Liver (tissue), 9 donors: ENCODE results near the gene P2RY12. TPM values are rescaled to one million over a fixed set of nuclear protein-coding genes. Genes with fewer than 3 reads are reported as not detected.

ENCODE experiments used
- DNase-seq: peaks from one replicate; pipeline ENCODE4 v3.0.0-alpha.2; 2017; ENCODE audit warnings: low spot score
- H3K27ac ChIP-seq, 2 donors: one replicate each; pipeline ENCODE4 v1.7.0; 2013; ENCODE audit warnings: inconsistent platforms in 2 of 2, low read length in 2 of 2, control low read depth in 1 of 2, low read depth in 1 of 2, mild to moderate bottlenecking in 1 of 2
- H3K27me3 ChIP-seq, 4 donors: one replicate each; pipeline versions ENCODE4 v1.6.1 to v1.7.0; 2013; ENCODE audit warnings: low read length in 3 of 4, inconsistent platforms in 1 of 4, mild to moderate bottlenecking in 1 of 4, moderate library complexity in 1 of 4; ENCODE audit not compliant: control insufficient read depth in 4 of 4, insufficient read depth in 4 of 4
- H3K36me3 ChIP-seq, 4 donors: one replicate each; pipeline versions ENCODE4 v1.6.1 to v1.7.0; 2013; ENCODE audit warnings: low read length in 3 of 4, mild to moderate bottlenecking in 3 of 4, low read depth in 1 of 4, moderate library complexity in 1 of 4; ENCODE audit not compliant: control insufficient read depth in 4 of 4, insufficient read depth in 3 of 4
- H3K4me1 ChIP-seq, 4 donors: one replicate each; pipeline versions ENCODE4 v1.6.1 to v1.7.0; 2013; ENCODE audit warnings: low read length in 3 of 4, mild to moderate bottlenecking in 3 of 4, moderate library complexity in 1 of 4; ENCODE audit not compliant: control insufficient read depth in 4 of 4, insufficient read depth in 4 of 4
- H3K4me3 ChIP-seq, 3 donors: one replicate each; pipeline versions ENCODE4 v1.6.1 to v1.7.0; 2013; ENCODE audit warnings: low read length in 3 of 3, control low read depth in 1 of 3, low read depth in 1 of 3, mild to moderate bottlenecking in 1 of 3
- H3K9ac ChIP-seq, 2 donors: one replicate each; pipeline ENCODE4 v1.7.0; 2013; ENCODE audit warnings: low read length in 2 of 2, mild to moderate bottlenecking in 2 of 2, moderate library complexity in 2 of 2, control low read depth in 1 of 2, low read depth in 1 of 2
- H3K9me3 ChIP-seq, 4 donors: one replicate each; pipeline versions ENCODE4 v1.6.1 to v1.7.0; 2013; ENCODE audit warnings: low read length in 3 of 4; ENCODE audit not compliant: control insufficient read depth in 4 of 4
- EGR1 ChIP-seq, 2 donors: IDR thresholded peaks; 2 replicates each; pipeline ENCODE4 v1.6.1; 2016 to 2018; ENCODE audit warnings: antibody characterized with exemption in 2 of 2, low read depth in 2 of 2
- FOXA1 ChIP-seq: IDR thresholded peaks from 2 replicates; pipeline ENCODE4 v1.6.1; 2016; ENCODE audit warnings: antibody characterized with exemption
- FOXA2 ChIP-seq: IDR thresholded peaks from 2 replicates; pipeline ENCODE4 v1.6.1; 2016; ENCODE audit warnings: antibody characterized with exemption
- GABPA ChIP-seq, 2 donors: IDR thresholded peaks in 1 of 2; conservative IDR thresholded peaks in 1 of 2; 2 replicates each; pipeline ENCODE4 v1.6.1; 2016; ENCODE audit warnings: antibody characterized with exemption in 2 of 2, mild to moderate bottlenecking in 1 of 2, moderate library complexity in 1 of 2
- HNF4A ChIP-seq, 2 donors: conservative IDR thresholded peaks; 2 replicates each; pipeline ENCODE4 v1.6.1; 2016; ENCODE audit warnings: antibody characterized with exemption in 2 of 2, mild to moderate bottlenecking in 2 of 2
- HNF4G ChIP-seq: IDR thresholded peaks from 2 replicates; pipeline ENCODE4 v1.6.1; 2016; ENCODE audit warnings: antibody characterized with exemption
- JUND ChIP-seq, 2 donors: IDR thresholded peaks; 2 replicates each; pipeline ENCODE4 v1.6.1; 2016; ENCODE audit warnings: antibody characterized with exemption in 2 of 2
- NR2F2 ChIP-seq: IDR thresholded peaks from 2 replicates; pipeline ENCODE4 v1.6.1; 2016; ENCODE audit warnings: antibody characterized with exemption
- RAD21 ChIP-seq, 2 donors: IDR thresholded peaks; 2 replicates each; pipeline ENCODE4 v1.6.1; 2016; ENCODE audit warnings: antibody characterized with exemption in 2 of 2, mild to moderate bottlenecking in 2 of 2
- RXRA ChIP-seq, 2 donors: IDR thresholded peaks; 2 replicates each; pipeline ENCODE4 v1.6.1; 2017 to 2018; ENCODE audit warnings: antibody characterized with exemption in 2 of 2, mild to moderate bottlenecking in 1 of 2
- SP1 ChIP-seq: IDR thresholded peaks from 2 replicates; pipeline ENCODE4 v1.6.1; 2018; ENCODE audit warnings: antibody characterized with exemption, mild to moderate bottlenecking
- WGBS: extraction: QIAGEN DNeasy Blood & Tissue Kit; methylation state at CpG from one replicate; pipeline ENCODE4 v1.1.7; 2013; 5-methylcytosine and 5-hydroxymethylcytosine counted together
- polyA plus RNA-seq, 2 donors: library from polyadenylated mRNA; stranded (reverse) in 1 of 2; unstranded in 1 of 2; fragments of 200-250 nt in 1 of 2; fragments of >200 nt in 1 of 2; fragmentation: Nextera tagmentation in 1 of 2; extraction: Ambion mirVana in 1 of 2; gene quantifications; one replicate each; pipeline versions ENCODE4 v1.2.1 to v1.2.3, GENCODE V29; 2013 to 2015
- total RNA-seq, 2 donors: library from RNA; depleted of rRNA; stranded (reverse); fragments of >200 nt; gene quantifications; one replicate each; pipeline ENCODE4 v1.2.3, GENCODE V29; 2014
- TF ChIP-seq, protein P1 (sequence below): IDR thresholded peaks from 2 replicates; pipeline ENCODE4 v1.6.1; 2016; ENCODE audit warnings: antibody characterized with exemption
- TF ChIP-seq, protein P2 (sequence below): IDR thresholded peaks from 2 replicates; pipeline ENCODE4 v1.6.1; 2016; ENCODE audit warnings: antibody characterized with exemption
- TF ChIP-seq, protein P3 (sequence below): IDR thresholded peaks from 2 replicates; pipeline ENCODE4 v1.6.1; 2016; ENCODE audit warnings: antibody characterized with exemption, mild to moderate bottlenecking
- TF ChIP-seq, protein P4 (sequence below): fragments of 150-350 bp; IDR thresholded peaks from 2 replicates; pipeline ENCODE4 v1.5.1; 2017; ENCODE audit warnings: improper control_type of control experiment, low read depth, low read length; ENCODE audit not compliant: missing input control
- donor health status: healthy.
- donor health status: healthy.
- donor health status: healthy.
- donor health status: healthy.
- donor health status: healthy.

The P2RY12 gene
- total RNA-seq (1 to 10 TPM; 1.3 to 2.8 TPM), polyA plus RNA-seq (1 to 10 TPM in 1 of 2 donors, under 1 TPM in 1; 0.43 to 2.0 TPM)

DNA sequence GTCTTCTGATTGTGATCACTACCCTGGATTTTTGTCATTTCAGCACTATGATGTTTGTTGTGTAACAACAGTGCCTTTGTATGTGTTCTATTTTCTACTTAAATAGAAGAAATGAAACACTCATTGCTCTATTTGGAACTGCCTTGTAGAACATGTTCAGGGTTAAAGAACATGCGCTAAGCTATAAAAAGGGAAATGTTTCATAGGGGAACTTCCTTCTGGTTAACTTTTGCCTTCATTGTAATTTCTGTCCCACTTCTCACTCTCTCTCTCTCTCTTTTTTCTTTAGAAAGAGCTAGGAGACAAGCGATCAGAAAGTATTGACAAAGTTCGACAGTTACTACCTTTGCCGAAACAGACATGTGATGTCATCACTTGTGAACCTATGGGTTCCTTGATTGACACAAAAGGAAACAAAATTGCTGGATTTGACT lies at the start of gene P2RY12:
Gene P2RY12, minus strand, starts transcription at position 13 of the 434 bp plus-strand sequence. CDS start 45,908 bp downstream, outside the sequence.
- H3K36me3 ChIP-seq: no peaks in the 10 kb centered on the region
- 89% methylated on average over 4 of the region's 4 CpGs for WGBS
- DNase-seq: no peak
- H3K9ac ChIP-seq: no peak within 1 kb of the TSS
- peak within 1 kb of the TSS in 1 of 3 donors; percentile 30 for H3K4me3 ChIP-seq
- no peaks in the 10 kb centered on the region for H3K9me3 ChIP-seq
- no peak within 1 kb of the TSS for H3K27ac ChIP-seq
- no peak for TF ChIP-seq JUND (IDR thresholded peaks at IDR 0.05)
- no peak for TF ChIP-seq NR2F2
- TF ChIP-seq, protein P1, sequence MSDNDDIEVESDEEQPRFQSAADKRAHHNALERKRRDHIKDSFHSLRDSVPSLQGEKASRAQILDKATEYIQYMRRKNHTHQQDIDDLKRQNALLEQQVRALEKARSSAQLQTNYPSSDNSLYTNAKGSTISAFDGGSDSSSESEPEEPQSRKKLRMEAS: peak; percentile 25
- TF ChIP-seq, protein P2, sequence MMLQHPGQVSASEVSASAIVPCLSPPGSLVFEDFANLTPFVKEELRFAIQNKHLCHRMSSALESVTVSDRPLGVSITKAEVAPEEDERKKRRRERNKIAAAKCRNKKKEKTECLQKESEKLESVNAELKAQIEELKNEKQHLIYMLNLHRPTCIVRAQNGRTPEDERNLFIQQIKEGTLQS: no peak
- no peak for TF ChIP-seq FOXA2
- no peak for TF ChIP-seq FOXA1
- TF ChIP-seq HNF4G: no peak
- no peak for TF ChIP-seq GABPA (IDR thresholded peaks at IDR 0.05 in 1 of 2, conservative IDR thresholded peaks at IDR 0.05 in 1 of 2)
- no peak for TF ChIP-seq HNF4A (conservative IDR thresholded peaks at IDR 0.05)
- TF ChIP-seq, protein P3, sequence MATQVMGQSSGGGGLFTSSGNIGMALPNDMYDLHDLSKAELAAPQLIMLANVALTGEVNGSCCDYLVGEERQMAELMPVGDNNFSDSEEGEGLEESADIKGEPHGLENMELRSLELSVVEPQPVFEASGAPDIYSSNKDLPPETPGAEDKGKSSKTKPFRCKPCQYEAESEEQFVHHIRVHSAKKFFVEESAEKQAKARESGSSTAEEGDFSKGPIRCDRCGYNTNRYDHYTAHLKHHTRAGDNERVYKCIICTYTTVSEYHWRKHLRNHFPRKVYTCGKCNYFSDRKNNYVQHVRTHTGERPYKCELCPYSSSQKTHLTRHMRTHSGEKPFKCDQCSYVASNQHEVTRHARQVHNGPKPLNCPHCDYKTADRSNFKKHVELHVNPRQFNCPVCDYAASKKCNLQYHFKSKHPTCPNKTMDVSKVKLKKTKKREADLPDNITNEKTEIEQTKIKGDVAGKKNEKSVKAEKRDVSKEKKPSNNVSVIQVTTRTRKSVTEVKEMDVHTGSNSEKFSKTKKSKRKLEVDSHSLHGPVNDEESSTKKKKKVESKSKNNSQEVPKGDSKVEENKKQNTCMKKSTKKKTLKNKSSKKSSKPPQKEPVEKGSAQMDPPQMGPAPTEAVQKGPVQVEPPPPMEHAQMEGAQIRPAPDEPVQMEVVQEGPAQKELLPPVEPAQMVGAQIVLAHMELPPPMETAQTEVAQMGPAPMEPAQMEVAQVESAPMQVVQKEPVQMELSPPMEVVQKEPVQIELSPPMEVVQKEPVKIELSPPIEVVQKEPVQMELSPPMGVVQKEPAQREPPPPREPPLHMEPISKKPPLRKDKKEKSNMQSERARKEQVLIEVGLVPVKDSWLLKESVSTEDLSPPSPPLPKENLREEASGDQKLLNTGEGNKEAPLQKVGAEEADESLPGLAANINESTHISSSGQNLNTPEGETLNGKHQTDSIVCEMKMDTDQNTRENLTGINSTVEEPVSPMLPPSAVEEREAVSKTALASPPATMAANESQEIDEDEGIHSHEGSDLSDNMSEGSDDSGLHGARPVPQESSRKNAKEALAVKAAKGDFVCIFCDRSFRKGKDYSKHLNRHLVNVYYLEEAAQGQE: no peak
- peak in 1 of 2 donors; percentile 32 for TF ChIP-seq EGR1 (IDR thresholded peaks at IDR 0.05; ENCODE audit: low read depth in 2 of 2)
- no peak for TF ChIP-seq RXRA (IDR thresholded peaks at IDR 0.05)
- H3K4me1 ChIP-seq: peaks cover 0 to 6% (median 3%) of the 10 kb centered on the region in 4 donors
- H3K27me3 ChIP-seq: no peaks in the 10 kb centered on the region

DNA sequence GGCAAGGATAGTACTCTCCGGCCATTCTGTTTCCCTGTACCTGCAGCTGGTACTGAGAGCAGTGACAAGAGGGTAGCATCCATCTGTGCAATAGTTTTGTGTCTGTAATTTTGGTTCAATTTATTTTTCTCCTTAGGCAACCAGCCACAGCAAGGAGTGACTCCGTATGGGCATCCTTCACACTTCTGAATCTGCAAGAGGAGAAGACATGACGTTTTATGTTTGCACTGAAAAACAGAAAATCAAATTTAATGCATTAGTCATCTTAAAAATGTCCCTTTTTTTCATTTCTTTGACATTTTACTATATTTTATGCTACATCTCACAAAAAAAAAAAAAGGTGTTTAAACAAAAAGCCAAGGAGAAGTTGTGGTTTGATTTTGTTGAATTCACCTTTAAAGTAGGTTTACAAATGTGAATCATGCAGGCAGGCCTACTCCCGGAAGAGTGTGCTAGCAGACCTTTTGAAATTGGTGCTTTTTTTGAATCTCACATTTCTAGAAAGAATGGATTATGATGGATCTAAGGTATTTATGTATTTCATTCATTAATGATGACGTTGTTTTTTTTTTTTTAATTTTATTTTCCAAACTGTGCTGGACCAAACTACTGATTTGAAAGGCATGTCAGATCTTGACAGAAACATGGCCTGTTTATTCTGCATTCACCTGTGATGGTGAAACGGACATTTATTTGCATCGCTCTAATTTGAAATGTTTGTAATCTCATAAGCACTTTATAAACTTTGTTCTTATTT lies 48.2 kb upstream of the P2RY12 start:
- Histone ChIP-seq H3K4me1 (peaks cover 0 to 6% (median 0%) of the 10 kb centered on the region in 4 donors), H3K9me3 (no peaks in the 10 kb centered on the region), H3K27ac (no peak overlapping the region), H3K27me3 (no peaks in the 10 kb centered on the region), H3K4me3 (no peak overlapping the region), H3K9ac (no peak overlapping the region), H3K36me3 (no peaks in the 10 kb centered on the region)
- 87% methylated on average over 7 of the region's 7 CpGs for WGBS
- no peak for TF ChIP-seq EGR1 (IDR thresholded peaks at IDR 0.05; ENCODE audit: low read depth in 2 of 2)
- no peak for TF ChIP-seq NR2F2
- TF ChIP-seq, protein P4, sequence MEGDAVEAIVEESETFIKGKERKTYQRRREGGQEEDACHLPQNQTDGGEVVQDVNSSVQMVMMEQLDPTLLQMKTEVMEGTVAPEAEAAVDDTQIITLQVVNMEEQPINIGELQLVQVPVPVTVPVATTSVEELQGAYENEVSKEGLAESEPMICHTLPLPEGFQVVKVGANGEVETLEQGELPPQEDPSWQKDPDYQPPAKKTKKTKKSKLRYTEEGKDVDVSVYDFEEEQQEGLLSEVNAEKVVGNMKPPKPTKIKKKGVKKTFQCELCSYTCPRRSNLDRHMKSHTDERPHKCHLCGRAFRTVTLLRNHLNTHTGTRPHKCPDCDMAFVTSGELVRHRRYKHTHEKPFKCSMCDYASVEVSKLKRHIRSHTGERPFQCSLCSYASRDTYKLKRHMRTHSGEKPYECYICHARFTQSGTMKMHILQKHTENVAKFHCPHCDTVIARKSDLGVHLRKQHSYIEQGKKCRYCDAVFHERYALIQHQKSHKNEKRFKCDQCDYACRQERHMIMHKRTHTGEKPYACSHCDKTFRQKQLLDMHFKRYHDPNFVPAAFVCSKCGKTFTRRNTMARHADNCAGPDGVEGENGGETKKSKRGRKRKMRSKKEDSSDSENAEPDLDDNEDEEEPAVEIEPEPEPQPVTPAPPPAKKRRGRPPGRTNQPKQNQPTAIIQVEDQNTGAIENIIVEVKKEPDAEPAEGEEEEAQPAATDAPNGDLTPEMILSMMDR: no peak
- no peak for TF ChIP-seq GABPA (IDR thresholded peaks at IDR 0.05 in 1 of 2, conservative IDR thresholded peaks at IDR 0.05 in 1 of 2)
- TF ChIP-seq SP1: no peak
- TF ChIP-seq HNF4A (conservative IDR thresholded peaks at IDR 0.05): no peak
- TF ChIP-seq, protein P1: no peak
- no peak for TF ChIP-seq FOXA1
- TF ChIP-seq, protein P3: no peak
- TF ChIP-seq FOXA2: no peak
- TF ChIP-seq JUND (IDR thresholded peaks at IDR 0.05): no peak
- no peak for TF ChIP-seq HNF4G
- TF ChIP-seq RAD21 (IDR thresholded peaks at IDR 0.05): no peak
- TF ChIP-seq, protein P2: no peak
- DNase-seq: no peak
